GM12873 (cell line): Measurements from ENCODE around the gene WDR31.

Experiments
- CTCF ChIP-seq: IDR thresholded peaks from 2 replicates; pipeline ENCODE4 v1.5.1; 2012; ENCODE audit warnings: low read depth, mild to moderate bottlenecking, moderate library complexity, low read length, control low read depth; ENCODE audit not compliant: insufficient read depth; ENCODE audit errors: missing control alignments

The WDR31 gene

GRCh38 chr9:113380869-113381378, 40.8 kb upstream of the WDR31 start:
- TF ChIP-seq CTCF: no peak

DNA sequence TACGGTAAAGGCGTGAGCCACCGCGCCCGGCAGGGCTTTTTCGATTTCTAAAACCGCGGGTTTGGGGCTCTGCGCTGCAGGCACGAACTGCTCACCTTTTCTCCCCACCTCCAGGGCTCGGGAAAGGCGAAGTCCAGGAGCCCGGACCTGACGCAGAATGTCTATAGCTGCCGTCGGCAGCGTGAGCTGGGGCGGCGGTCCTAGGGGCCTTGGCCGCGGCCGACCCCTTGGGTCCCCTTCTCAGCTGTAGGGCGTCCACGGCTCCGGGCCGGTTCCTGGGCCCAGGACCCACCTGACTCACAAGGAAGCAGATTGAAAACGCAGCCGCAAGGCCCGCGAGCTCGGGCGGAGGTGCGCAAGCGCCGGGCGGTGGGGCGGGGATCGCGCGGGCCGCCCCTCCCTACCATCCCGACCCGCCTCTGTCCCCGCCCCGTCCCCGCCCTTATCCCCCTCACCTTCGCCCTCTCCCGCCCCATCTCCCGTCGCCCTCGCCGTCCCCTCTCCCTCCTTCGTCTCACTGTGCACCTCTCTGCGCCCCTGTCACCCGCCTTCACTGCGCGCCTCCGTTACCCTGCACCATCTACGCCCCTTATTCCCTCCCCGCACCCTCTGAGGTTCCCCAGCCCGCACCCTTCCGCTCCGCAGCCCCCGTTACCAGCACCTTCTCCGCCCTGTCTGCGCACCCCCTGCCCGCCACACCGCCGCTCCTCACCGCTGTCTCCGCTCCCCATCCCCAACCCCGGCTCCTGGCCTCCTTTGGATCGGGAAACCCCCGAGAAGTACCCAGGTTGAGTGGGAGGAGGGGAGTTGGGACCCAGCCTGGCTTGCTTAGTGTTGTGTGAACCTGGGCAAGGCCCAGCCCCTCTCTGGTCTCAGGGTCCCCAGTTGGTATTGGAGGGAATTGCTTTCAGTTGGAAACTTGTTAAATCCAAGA, 36.8 kb upstream of the WDR31 start, which contains the start of gene HDHD3:
TSS of gene HDHD3 (minus strand) at position 353 of the 934 bp plus-strand sequence. CDS start 2,632 bp downstream, outside the sequence.
- TF ChIP-seq CTCF: no peak

GRCh38 chr9:113375057-113376023, 35.3 kb upstream of the WDR31 start:
- no peak for TF ChIP-seq CTCF

DNA sequence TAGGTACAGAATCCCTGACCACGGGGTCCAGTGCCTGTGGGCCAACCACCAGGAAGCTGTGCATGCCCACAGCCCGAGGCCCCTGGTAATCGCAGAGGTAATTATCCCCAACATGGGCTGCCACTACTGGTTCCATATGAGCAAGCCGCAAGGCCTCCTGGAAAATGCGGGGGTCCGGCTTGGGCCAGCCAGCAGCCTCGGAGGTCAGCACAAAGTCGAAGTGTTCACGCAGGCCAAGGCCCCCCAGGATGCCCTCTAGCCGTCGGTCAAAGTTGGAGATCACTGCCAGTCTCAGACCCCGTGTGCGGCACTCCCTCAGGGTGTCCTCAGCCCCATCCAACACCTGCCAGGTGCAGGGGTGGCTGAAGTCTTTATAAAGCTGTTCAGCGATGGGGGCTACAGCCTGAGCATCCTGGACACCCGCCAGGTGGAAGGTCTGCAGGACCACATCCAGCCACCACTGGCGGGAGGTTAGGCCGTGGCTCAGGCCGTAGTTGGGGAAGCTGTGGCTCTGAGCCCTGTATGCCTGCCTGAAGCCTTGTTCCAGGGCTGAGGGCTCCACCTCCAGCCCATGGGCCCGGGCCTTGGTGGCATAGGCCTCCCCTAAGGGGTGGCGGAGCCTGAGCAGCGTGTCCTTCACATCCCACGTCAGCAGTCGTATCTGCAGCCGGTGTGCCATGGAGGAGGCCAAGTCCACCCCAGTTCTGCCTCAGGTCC, 33.8 kb upstream of the WDR31 start:
- TF ChIP-seq CTCF: no peak

GRCh38 chr9:113373256-113373655, 33.2 kb upstream of the WDR31 start:
- TF ChIP-seq CTCF: no peak

- TF ChIP-seq CTCF: no peak
These were observed 32.0 kb upstream of the WDR31 start for GRCh38 chr9:113372059-113372458.
